H1 (cell line): ENCODE results near the gene RAB34. TPM values are rescaled to one million over a fixed set of nuclear protein-coding genes. Genes with fewer than 3 reads are reported as not detected.

Experiments used
- CTCF ChIA-PET: fragments of 300-600 bp; sonication (Branson Sonifier 250); formaldehyde crosslinking; loops from one replicate; lab custom pipeline; 2021; ENCODE audit not compliant: partially characterized antibody; lab: Charles Lee
- POLR2A ChIA-PET: fragments of 300-600 bp; sonication (Branson Sonifier 250); formaldehyde crosslinking; loops from one replicate; lab custom pipeline; 2021; ENCODE audit warnings: inconsistent platforms; ENCODE audit not compliant: partially characterized antibody; lab: Charles Lee
- DNase-seq, 2 experiments: peaks; one replicate each; pipeline versions ENCODE4 v3.0.0 to v3.0.0-alpha.2; 2010 to 2022; ENCODE audit warnings: low spot score in 2 of 2, low read depth in 1 of 2, mixed read lengths in 1 of 2
- FAIRE-seq: peaks from 2 replicates; lab custom pipeline; 2011; peaks lifted over from hg19 to GRCh38; lab: Jason Lieb, UNC
- H2AFZ ChIP-seq: 2 replicates; pipeline ENCODE4 v1.8.1; 2012; ENCODE audit warnings: low read length, inconsistent platforms
- H2AK5ac ChIP-seq: 2 replicates; pipeline ENCODE4 v1.6.1; 2013; ENCODE audit warnings: low read depth, low read length
- H2BK120ac ChIP-seq: replicated peaks from 2 replicates; pipeline ENCODE3; 2013; ENCODE audit warnings: low read depth, low read length, inconsistent platforms
- H2BK12ac ChIP-seq: 2 replicates; pipeline ENCODE4 v1.6.1; 2013; ENCODE audit warnings: low read depth, low read length
- H2BK15ac ChIP-seq: 2 replicates; pipeline ENCODE4 v1.6.1; 2013; ENCODE audit warnings: low read length
- H2BK20ac ChIP-seq: 2 replicates; pipeline ENCODE4 v1.6.1; 2013; ENCODE audit warnings: low read length
- H2BK5ac ChIP-seq: 2 replicates; pipeline ENCODE4 v1.6.1; 2013; ENCODE audit warnings: low read depth, low read length
- H3K14ac ChIP-seq: 2 replicates; pipeline ENCODE4 v1.6.1; 2013; ENCODE audit warnings: inconsistent platforms; ENCODE audit not compliant: insufficient read length
- H3K18ac ChIP-seq: 2 replicates; pipeline ENCODE4 v1.6.1; 2013; ENCODE audit warnings: low read length; ENCODE audit errors: extremely low read depth
- H3K23ac ChIP-seq: 2 replicates; pipeline ENCODE4 v1.6.1; 2013; ENCODE audit warnings: inconsistent platforms; ENCODE audit not compliant: insufficient read length
- H3K23me2 ChIP-seq: 2 replicates; pipeline ENCODE4 v1.6.1; 2013; ENCODE audit warnings: low read depth, low read length
- H3K27ac ChIP-seq: 2 replicates; pipeline ENCODE4 v1.6.1; 2011; ENCODE audit warnings: low read depth, low read length, inconsistent platforms
- H3K27me3 ChIP-seq, 4 experiments: replicated peaks in 1 of 4; 1 replicate in 1 of 4; 2 replicates in 3 of 4; pipeline versions ENCODE4 v1.6.1 to v1.8.1; 2011 to 2013; ENCODE audit warnings: low read length in 3 of 4, mild to moderate bottlenecking in 3 of 4, inconsistent platforms in 2 of 4, mixed read lengths in 2 of 4, moderate library complexity in 1 of 4; ENCODE audit not compliant: control insufficient read depth in 3 of 4, insufficient read depth in 3 of 4; ENCODE audit errors: extremely low read depth in 1 of 4
- H3K36me3 ChIP-seq, 4 experiments: 2 replicates each; pipeline versions ENCODE4 v1.6.1 to v1.8.1; 2011 to 2013; ENCODE audit warnings: mild to moderate bottlenecking in 4 of 4, low read length in 3 of 4, moderate library complexity in 2 of 4, control low read depth in 1 of 4, inconsistent platforms in 1 of 4; ENCODE audit not compliant: insufficient read depth in 4 of 4, control insufficient read depth in 2 of 4
- H3K4ac ChIP-seq: replicated peaks from 2 replicates; pipeline ENCODE3; 2013; ENCODE audit warnings: low read length, low read depth, mixed read lengths, inconsistent platforms; ENCODE audit not compliant: insufficient read length
- H3K4me1 ChIP-seq, 4 experiments: replicated peaks in 1 of 4; 1 replicate in 1 of 4; 2 replicates in 3 of 4; pipeline versions ENCODE4 v1.6.1 to v1.8.1; 2011 to 2013; ENCODE audit warnings: low read length in 3 of 4, inconsistent platforms in 2 of 4, mixed read lengths in 1 of 4; ENCODE audit not compliant: insufficient read depth in 4 of 4, control insufficient read depth in 3 of 4
- H3K4me2 ChIP-seq, 2 experiments: 2 replicates each; pipeline versions ENCODE4 v1.6.1 to v1.8.1; 2011 to 2013; ENCODE audit warnings: low read depth in 2 of 2, low read length in 2 of 2, control low read depth in 1 of 2, inconsistent platforms in 1 of 2, mild to moderate bottlenecking in 1 of 2; ENCODE audit not compliant: insufficient read depth in 1 of 2
- H3K4me3 ChIP-seq, 4 experiments: fragments of 200-600, 300-600 bp in 1 of 4; sonication (generic), shearing (Covaris generic), sonication (Bioruptor Twin) in 1 of 4; 2 replicates each; pipeline versions ENCODE4 v1.5.1 to v1.8.1; 2011 to 2016; ENCODE audit warnings: low read length in 4 of 4, low read depth in 3 of 4, control low read depth in 2 of 4, inconsistent platforms in 2 of 4, mild to moderate bottlenecking in 2 of 4, mixed read lengths in 1 of 4, moderate library complexity in 1 of 4; ENCODE audit not compliant: insufficient read depth in 2 of 4; ENCODE audit errors: extremely low read depth in 1 of 4
- H3K56ac ChIP-seq: replicated peaks from 2 replicates; pipeline ENCODE3; 2013; ENCODE audit warnings: low read depth, mild to moderate bottlenecking, mixed read lengths, low read length, inconsistent platforms; ENCODE audit not compliant: insufficient read length
- H3K79me1 ChIP-seq: 2 replicates; pipeline ENCODE4 v1.6.1; 2013; ENCODE audit warnings: low read depth, low read length, control low read depth
- H3K79me2 ChIP-seq, 2 experiments: 2 replicates each; pipeline versions ENCODE4 v1.6.1 to v1.8.1; 2012 to 2013; ENCODE audit warnings: low read length in 2 of 2, mild to moderate bottlenecking in 2 of 2, inconsistent platforms in 1 of 2; ENCODE audit not compliant: insufficient read depth in 2 of 2, control insufficient read depth in 1 of 2
- H3K9ac ChIP-seq, 4 experiments: replicated peaks in 1 of 4; 1 replicate in 1 of 4; 2 replicates in 3 of 4; pipeline versions ENCODE4 v1.6.1 to v1.8.1; 2011 to 2013; ENCODE audit warnings: low read depth in 3 of 4, low read length in 3 of 4, control low read depth in 2 of 4, mild to moderate bottlenecking in 2 of 4, moderate library complexity in 2 of 4, inconsistent platforms in 1 of 4; ENCODE audit errors: extremely low read depth in 1 of 4
- H3K9me3 ChIP-seq, 2 experiments: 2 replicates each; pipeline versions ENCODE4 v1.6.1 to v1.8.1; 2012 to 2013; ENCODE audit warnings: mild to moderate bottlenecking in 2 of 2, moderate library complexity in 2 of 2, control low read depth in 1 of 2, inconsistent platforms in 1 of 2, low read depth in 1 of 2, low read length in 1 of 2, mixed read lengths in 1 of 2; ENCODE audit not compliant: insufficient read depth in 2 of 2
- H4K20me1 ChIP-seq, 2 experiments: replicated peaks in 1 of 2; 2 replicates each; pipeline versions ENCODE3 to v1.8.1; 2011 to 2013; ENCODE audit warnings: inconsistent platforms in 2 of 2, low read length in 2 of 2, mild to moderate bottlenecking in 1 of 2; ENCODE audit not compliant: insufficient read depth in 2 of 2, control insufficient read depth in 1 of 2
- H4K5ac ChIP-seq: 2 replicates; pipeline ENCODE4 v1.6.1; 2013; ENCODE audit warnings: low read length, low read depth, mixed read lengths, inconsistent platforms; ENCODE audit not compliant: insufficient read length
- H4K8ac ChIP-seq: 2 replicates; pipeline ENCODE4 v1.8.0; 2013; ENCODE audit warnings: mild to moderate bottlenecking, moderate library complexity, low read length, inconsistent platforms; ENCODE audit not compliant: insufficient read depth; ENCODE audit errors: extremely low read depth
- H4K91ac ChIP-seq: replicated peaks from 2 replicates; pipeline ENCODE3; 2013; ENCODE audit warnings: low read length, mixed read lengths, inconsistent platforms; ENCODE audit not compliant: insufficient read length
- ASH2L ChIP-seq: fragments of 200-600, 300-600 bp; sonication (generic); IDR thresholded peaks from one replicate; pipeline ENCODE4 v1.7.1; 2017; ENCODE audit warnings: low read length
- GABPA ChIP-seq: IDR thresholded peaks from 2 replicates; pipeline ENCODE4 v1.6.1; 2011; ENCODE audit warnings: mild to moderate bottlenecking, low read length, moderate library complexity, borderline replicate concordance; ENCODE audit not compliant: insufficient read depth
- WGBS, 2 experiments: shearing (Covaris generic) in 1 of 2; methylation state at CpG; one replicate each; pipeline versions ENCODE4 v1.1.6 to v1.1.7; 2013 to 2015; ENCODE audit warnings: low lambda C conversion rate in 2 of 2, mixed read lengths in 2 of 2, inconsistent platforms in 1 of 2, low coverage in 1 of 2, missing lambda C conversion rate in 1 of 2; ENCODE audit not compliant: insufficient replicate concordance in 2 of 2, insufficient coverage in 1 of 2, insufficient read length in 1 of 2; ENCODE audit errors: extremely low coverage in 1 of 2, missing lambda C conversion rate in 1 of 2; 5-methylcytosine and 5-hydroxymethylcytosine counted together
- polyA plus RNA-seq, 7 experiments: library from polyadenylated mRNA; depleted of rRNA in 3 of 7; stranded (reverse) in 5 of 7; unstranded in 2 of 7; fragments of >200 nt in 5 of 7; fragments of 200-250 nt in 2 of 7; gene quantifications; 1 replicate in 5 of 7; 2 replicates in 1 of 7; 4 replicates in 1 of 7; pipeline versions ENCODE4 v1.2.1 to v1.2.3, GENCODE V29; 2011 to 2013; ENCODE audit warnings: missing spikeins in 2 of 7, mixed read lengths in 2 of 7
- total RNA-seq: library from RNA; stranded (reverse); fragmentation: NEBNext Ultra II Directional; extraction: Animal tissue kit (Norgen Biotek cat#: 25700); gene quantifications from 2 replicates; pipeline ENCODE4 v1.2.1, GENCODE V29; 2021

RAB34 gene
- total and polyA plus RNA-seq, 2 of the 8 experiments (the other 6 are each of a cell fraction or from before 2014, with no cell fraction given): 237 to 305 TPM

GRCh38 chr17:28705074-28705659, 12.5 kb downstream of the RAB34 start:
- Histone ChIP-seq H2AFZ (no peak overlapping the region), H3K23ac (no peak overlapping the region), H3K14ac (no peak overlapping the region), H3K4me2 (no peak overlapping the region), H3K56ac (no peak overlapping the region), H3K18ac (no peak overlapping the region), H4K91ac (no peak overlapping the region), H4K8ac (no peak overlapping the region), H2BK5ac (no peak overlapping the region; the same call in 1 of the 2 replicates), H4K5ac (no peak overlapping the region), H2BK20ac (no peak overlapping the region), H4K20me1 (peaks cover 9 to 17% of the 10 kb centered on the region in 2 experiments), H3K9ac (no peak overlapping the region), H2BK120ac (no peak overlapping the region), H3K79me2 (peaks cover 0 to 12% of the 10 kb centered on the region in 2 experiments; a peak in 2 of 4 replicates), H3K9me3 (no peaks in the 10 kb centered on the region), H3K27me3 (no peaks in the 10 kb centered on the region), H3K27ac (no peak overlapping the region), H3K79me1 (peaks cover 3% of the 10 kb centered on the region; the same call in 1 of the 2 replicates), H2AK5ac (no peak overlapping the region), H3K36me3 (peaks cover 12 to 31% (median 26%) of the 10 kb centered on the region in 4 experiments), H3K4ac (no peak overlapping the region), H3K4me1 (peaks cover 0 to 11% (median 6%) of the 10 kb centered on the region in 4 experiments; a peak in 4 of 7 replicates), H2BK15ac (no peak overlapping the region), H3K23me2 (no peaks in the 10 kb centered on the region), H2BK12ac (no peak overlapping the region), H3K4me3 (no peak overlapping the region)
- WGBS, 2 experiments: 82% methylated on average over 5 of the region's 5 CpGs; no CpG with 5 or more reads in 1 of the 2 experiments
- no peak for DNase-seq
- no peak for FAIRE-seq
- POLR2A ChIA-PET: interaction anchor here (0.5 to 4.8 kb wide), 22 partner anchors 11 to 186 kb away, joined by 3 to 47 read pairs (median 4); partner anchors contain the start of genes BLTP2, RPL23A, SDF2 and SUPT6H
- CTCF ChIA-PET: interaction anchor here (0.6 to 1.7 kb wide), 4 partner anchors 14 to 58 kb away, joined by 3 to 5 read pairs (median 4); no protein-coding TSS in a partner anchor
- no peak for TF ChIP-seq ASH2L
- TF ChIP-seq GABPA: no peak
